Brain microvascular endothelial cell (primary cell): ENCODE measurements around the gene PINLYP.

Experiments used
- DNase-seq: peaks from one replicate; pipeline ENCODE4 v3.0.0-alpha.2; 2020
- H3K27ac ChIP-seq: fragments of 250-450 bp; sonication (Bioruptor Pico); 2 replicates; pipeline ENCODE4 v1.5.1; 2020; ENCODE audit warnings: mild to moderate bottlenecking, moderate library complexity
- H3K27me3 ChIP-seq: fragments of 250-450 bp; sonication (Bioruptor Pico); replicated peaks from 2 replicates; pipeline ENCODE4 v1.5.1; 2020; ENCODE audit warnings: mild to moderate bottlenecking
- H3K36me3 ChIP-seq: fragments of 250-450 bp; sonication (Bioruptor Pico); replicated peaks from 2 replicates; pipeline ENCODE4 v1.5.1; 2020; ENCODE audit warnings: mild to moderate bottlenecking
- H3K4me3 ChIP-seq: 2 replicates; pipeline ENCODE4 v1.5.1; 2011; ENCODE audit warnings: low read depth, mild to moderate bottlenecking, control low read depth, low read length, moderate library complexity
- CTCF ChIP-seq: IDR thresholded peaks from 2 replicates; pipeline ENCODE4 v1.5.1; 2011; ENCODE audit warnings: low read depth, mild to moderate bottlenecking, moderate library complexity, low read length, control low read depth, inconsistent platforms; ENCODE audit errors: missing control alignments
- in situ Hi-C: cut with HindIII; loops from 2 replicates; pipeline ENCODE4 v1.10.0; 2017; ENCODE audit warnings: low sequenced_read_pairs, low pct_ligation_motif_present

PINLYP gene

GRCh38 chr19:43589678-43590077 is 14.1 kb downstream of the PINLYP start:
- no peak for DNase-seq
- no peak overlapping the region for H3K4me3 ChIP-seq
- no peak for TF ChIP-seq CTCF
- in situ Hi-C loops = no loop called here
- H3K27me3 ChIP-seq = no peaks in the 10 kb centered on the region
- H3K36me3 ChIP-seq = peaks cover 31% of the 10 kb centered on the region
- H3K27ac ChIP-seq = no peak overlapping the region

GRCh38 chr19:43591904-43592772 is 16.5 kb downstream of the PINLYP start:
- DNase-seq = no peak
- in situ Hi-C loops = no loop called here
- no peak for TF ChIP-seq CTCF
- no peak overlapping the region for H3K27ac ChIP-seq
- peaks cover 25% of the 10 kb centered on the region for H3K36me3 ChIP-seq
- H3K4me3 ChIP-seq = no peak overlapping the region
- H3K27me3 ChIP-seq = no peaks in the 10 kb centered on the region

- no peak overlapping the region for H3K4me3 ChIP-seq
- no peak overlapping the region for H3K27ac ChIP-seq
- TF ChIP-seq CTCF = no peak
- no peak for DNase-seq
- H3K27me3 ChIP-seq = no peaks in the 10 kb centered on the region
- H3K36me3 ChIP-seq = peaks cover 25% of the 10 kb centered on the region
- in situ Hi-C loops = no loop called here
Observed at GRCh38 chr19:43592800-43593350, 17.3 kb downstream of the PINLYP start.

GRCh38 chr19:43594081-43594697 is 18.6 kb downstream of the PINLYP start:
- in situ Hi-C loops = no loop called here
- no peak for TF ChIP-seq CTCF
- no peak overlapping the region for H3K27ac ChIP-seq

GRCh38 chr19:43594710-43595604 is 19.4 kb downstream of the PINLYP start:
- Histone ChIP-seq H3K36me3 (peaks cover 29% of the 10 kb centered on the region), H3K27me3 (no peaks in the 10 kb centered on the region), H3K4me3 (peak overlapping the region; percentile 78), H3K27ac (peak overlapping the region; percentile 100)
- peak; percentile 99 for TF ChIP-seq CTCF
- in situ Hi-C loops = no loop called here
- peak; percentile 45 for DNase-seq

More at GRCh38 chr19:43594081-43594697, 18.6 kb downstream of the PINLYP start:
- Histone ChIP-seq H3K4me3 (peak overlapping the region; percentile 78), H3K27me3 (no peaks in the 10 kb centered on the region), H3K36me3 (peaks cover 27% of the 10 kb centered on the region)
- no peak for DNase-seq
